Measurements from ENCODE around the gene RETREG1.

GRCh38 chr5:16542236-16542635 is 74.6 kb downstream of the RETREG1 start:
- TF ChIP-seq CTCF (IDR thresholded peaks at IDR 0.05; ENCODE audit: poor library complexity), result no peak
- no peak for TF ChIP-seq EZH2phosphoT487 (IDR thresholded peaks at IDR 0.05; ENCODE audit: low read depth, severe bottlenecking, unreplicated experiment)
